NCI-H82 treated with DMSO at 0.1 percent for 48 hours (cell line): ENCODE measurements around the gene PFKL.
"Not testable (repeated sequence)": the region's sequence is repeated elsewhere in the genome, so short reads cannot be mapped to it uniquely, and the experiment has no call there.

Experiments
- DNase-seq: peaks from one replicate; lab custom pipeline; 2025; ENCODE audit not compliant: unreplicated experiment; lab: John Stamatoyannopoulos, UW

PFKL gene

GRCh38 chr21:44359396-44359795, 59.5 kb downstream of the PFKL start:
- no peak for DNase-seq

DNA sequence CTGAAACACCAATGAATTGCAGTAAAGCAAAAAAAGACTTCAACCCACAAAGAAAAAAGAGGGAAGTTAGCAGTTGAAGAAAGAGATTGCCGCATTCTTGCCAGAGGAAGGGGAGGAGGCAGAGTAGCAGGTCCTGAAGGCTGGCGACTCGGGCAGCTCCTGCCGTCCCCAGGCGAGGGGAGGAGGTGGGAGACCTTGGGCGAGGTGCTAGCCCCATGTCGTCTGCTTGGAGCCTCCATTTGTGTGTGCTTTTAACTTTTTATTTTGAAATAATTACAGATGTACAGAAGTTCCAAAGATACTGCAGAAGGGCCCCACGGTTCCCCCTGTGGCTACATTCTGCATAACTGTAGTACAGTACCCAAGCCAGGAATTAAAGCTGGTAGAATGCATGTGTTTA, 60.3 kb downstream of the PFKL start:
- no peak for DNase-seq

GRCh38 chr21:44361903-44362302, 62.0 kb downstream of the PFKL start:
- DNase-seq: not testable (repeated sequence)

DNA sequence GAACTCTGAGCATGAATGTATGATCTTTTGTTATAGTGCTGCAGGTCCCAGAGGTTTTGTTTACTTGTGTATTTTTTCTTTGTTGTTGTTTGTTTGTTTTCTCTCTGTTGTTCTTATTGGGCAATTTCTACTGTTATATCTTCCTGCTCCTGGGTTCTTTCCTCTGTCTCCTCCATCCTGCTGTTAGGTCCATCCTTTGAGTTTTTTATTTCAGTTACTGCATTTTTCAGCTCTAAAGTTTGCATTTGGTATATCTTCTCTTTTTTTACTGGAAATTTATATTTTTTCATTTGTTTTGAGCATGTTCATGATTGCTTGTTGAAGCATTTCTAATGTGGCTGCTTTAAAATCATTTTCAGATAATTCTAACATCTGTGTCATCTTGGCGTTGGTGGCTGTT, 63.4 kb downstream of the PFKL start:
- DNase-seq: no peak

- DNase-seq: no peak
Observed at GRCh38 chr21:44364151-44365053, 64.5 kb downstream of the PFKL start.

- DNase-seq: no peak
Observed at GRCh38 chr21:44365251-44365966, 65.6 kb downstream of the PFKL start.

- DNase-seq: no peak
Observed at GRCh38 chr21:44365967-44366585, 66.2 kb downstream of the PFKL start.

DNA sequence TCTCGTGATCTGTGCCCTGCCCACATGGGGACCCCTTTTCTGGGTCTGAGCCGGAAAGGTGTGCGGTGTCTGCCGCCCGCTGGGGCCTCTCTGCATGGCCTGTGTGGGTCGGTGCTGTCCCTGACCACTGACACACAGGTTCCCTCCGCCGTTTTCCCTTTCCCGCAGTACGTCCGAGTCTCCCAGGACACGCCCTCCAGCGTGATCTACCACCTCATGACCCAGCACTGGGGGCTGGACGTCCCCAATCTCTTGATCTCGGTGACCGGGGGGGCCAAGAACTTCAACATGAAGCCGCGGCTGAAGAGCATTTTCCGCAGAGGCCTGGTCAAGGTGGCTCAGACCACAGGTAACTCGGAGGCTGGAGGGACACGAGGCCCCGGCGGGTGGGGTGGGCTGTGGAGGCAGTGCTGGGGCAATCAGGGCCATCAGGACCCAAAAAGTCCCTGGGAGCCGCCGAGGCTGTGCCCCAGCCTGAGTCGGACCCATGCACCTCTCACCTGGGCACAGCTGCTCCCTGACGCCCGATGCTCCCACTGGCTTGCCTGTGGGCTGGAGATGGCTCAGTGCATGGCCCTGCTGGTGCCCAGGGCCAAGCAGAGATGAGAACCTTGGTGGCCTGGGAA, 66.8 kb downstream of the PFKL start:
- no peak for DNase-seq

DNA sequence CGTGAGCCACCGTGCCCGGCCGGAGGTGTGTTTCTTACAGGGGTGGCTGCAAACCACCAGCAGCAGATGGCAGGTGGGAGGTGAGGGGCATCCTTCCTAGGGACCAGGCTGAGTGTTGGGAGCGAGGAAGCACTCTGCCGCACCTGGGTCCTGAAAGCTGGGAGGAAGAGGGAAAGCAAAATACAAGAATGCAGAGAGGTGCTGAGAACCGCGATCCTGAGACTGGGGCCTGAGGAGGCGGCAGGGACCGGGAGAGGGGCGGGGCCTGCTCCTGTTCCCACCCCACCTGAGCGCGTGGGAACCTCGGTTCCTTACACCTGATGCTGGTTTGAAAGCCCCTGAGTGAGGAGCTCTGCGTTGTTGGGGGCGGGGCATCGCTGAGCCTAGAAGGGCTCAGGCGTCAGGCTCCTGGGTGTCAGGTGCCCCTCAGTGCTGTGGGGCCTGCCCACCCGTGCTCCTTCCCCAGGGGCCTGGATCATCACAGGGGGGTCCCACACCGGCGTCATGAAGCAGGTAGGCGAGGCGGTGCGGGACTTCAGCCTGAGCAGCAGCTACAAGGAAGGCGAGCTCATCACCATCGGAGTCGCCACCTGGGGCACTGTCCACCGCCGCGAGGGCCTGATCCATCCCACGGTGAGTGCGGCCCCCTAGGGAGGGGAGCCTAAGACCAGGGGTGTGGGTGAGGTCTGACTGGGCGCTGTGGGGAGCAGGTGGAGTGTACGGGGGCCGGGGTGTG, 69.0 kb downstream of the PFKL start:
- no peak for DNase-seq

DNA sequence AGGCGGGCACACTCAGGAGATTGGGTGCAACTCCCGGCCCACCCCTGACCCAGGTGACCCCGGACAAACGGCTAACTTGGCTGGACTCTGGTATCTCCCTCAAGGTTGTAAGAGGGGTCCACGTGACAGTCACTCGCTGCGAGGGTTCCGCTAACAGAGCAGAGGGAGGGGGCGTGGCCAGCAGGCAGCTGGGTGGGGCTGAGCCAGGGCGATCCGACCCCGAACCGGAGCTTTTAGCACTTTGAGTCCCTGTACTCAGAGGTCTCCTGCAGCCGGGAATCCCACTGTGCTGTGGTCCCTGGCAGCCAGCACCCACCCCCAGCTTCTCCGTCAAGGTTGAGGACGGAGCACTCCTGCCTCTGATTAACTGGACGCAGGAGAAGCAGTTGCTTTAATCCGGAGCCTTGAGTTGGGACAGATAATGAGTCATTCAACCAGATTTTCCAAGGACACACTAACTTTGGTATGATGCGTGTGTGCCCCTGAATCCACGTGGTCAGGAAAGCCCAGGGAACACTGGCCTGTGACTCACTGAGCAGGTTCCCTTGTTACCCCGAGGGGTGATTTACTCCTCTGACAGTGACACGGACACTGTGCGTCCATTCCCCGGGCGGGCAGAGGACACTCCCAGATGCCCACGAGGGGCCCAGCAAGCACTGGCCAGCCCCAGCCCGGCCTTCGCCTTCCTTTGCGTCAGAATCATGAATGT, 70.3 kb downstream of the PFKL start:
- DNase-seq: no peak

GRCh38 chr21:44370786-44371410, 71.0 kb downstream of the PFKL start:
- DNase-seq: no peak

- DNase-seq: no peak
Observed at GRCh38 chr21:44371596-44371995, 71.7 kb downstream of the PFKL start.

GRCh38 chr21:44372616-44373015, 72.8 kb downstream of the PFKL start:
- DNase-seq: no peak

GRCh38 chr21:44374601-44375280, 74.9 kb downstream of the PFKL start:
- DNase-seq: no peak

GRCh38 chr21:44375281-44375651, 75.4 kb downstream of the PFKL start:
- no peak for DNase-seq

DNA sequence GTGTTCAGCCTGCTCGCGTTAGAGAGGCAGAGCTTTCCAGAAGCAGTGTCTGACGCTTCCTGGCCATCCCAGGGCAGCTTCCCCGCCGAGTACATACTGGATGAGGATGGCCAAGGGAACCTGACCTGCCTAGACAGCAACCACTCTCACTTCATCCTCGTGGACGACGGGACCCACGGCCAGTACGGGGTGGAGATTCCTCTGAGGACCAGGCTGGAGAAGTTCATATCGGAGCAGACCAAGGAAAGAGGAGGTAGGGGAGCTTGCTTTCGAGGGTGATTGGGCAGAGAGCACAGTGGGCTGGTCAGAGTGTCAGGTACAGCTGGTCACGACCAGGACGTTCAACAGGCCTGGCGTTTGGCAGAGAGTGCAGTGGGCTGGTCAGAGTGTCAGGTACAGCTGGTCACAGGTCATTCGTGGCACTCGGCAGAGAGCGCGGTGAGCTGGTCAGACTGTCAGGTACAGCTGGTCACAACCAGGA, 75.9 kb downstream of the PFKL start:
- no peak for DNase-seq

- no peak for DNase-seq
Observed at GRCh38 chr21:44376606-44377005, 76.8 kb downstream of the PFKL start.
